Fibroblast of pulmonary artery (primary cell): ENCODE measurements around the gene CAMTA1.

Experiments
- DNase-seq: peaks from one replicate; pipeline ENCODE4 v3.0.0-alpha.2; 2010; ENCODE audit warnings: low read depth
- H3K4me3 ChIP-seq: replicated peaks from 2 replicates; pipeline ENCODE4 v1.5.1; 2011; ENCODE audit warnings: low read depth, mild to moderate bottlenecking, control low read depth, low read length, moderate library complexity
- TF ChIP-seq, protein P1 (sequence below): IDR thresholded peaks from 2 replicates; pipeline ENCODE4 v1.5.1; 2011; ENCODE audit warnings: mild to moderate bottlenecking, control low read depth, low read length, inconsistent platforms; ENCODE audit errors: missing control alignments

Gene CAMTA1

DNA sequence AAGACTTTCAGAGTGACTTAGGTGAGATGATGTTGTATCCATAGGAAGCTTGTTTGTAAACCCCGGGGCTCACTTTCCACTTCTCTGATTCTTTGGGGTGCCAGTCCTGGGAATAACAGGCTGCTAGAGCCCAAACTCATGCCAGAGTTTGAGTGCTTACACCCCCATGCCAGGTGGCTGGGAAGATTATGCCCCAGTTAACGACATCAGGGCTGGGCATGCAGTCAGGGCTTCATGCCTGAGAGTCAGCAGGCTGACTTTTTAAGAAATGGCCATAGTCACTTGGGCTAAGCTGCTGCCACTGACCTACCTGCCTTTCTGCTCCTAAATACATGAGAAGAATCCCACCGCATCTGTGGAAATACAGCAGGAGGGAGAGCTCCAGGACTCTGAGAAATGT is 560.3 kb downstream of the CAMTA1 start:
- H3K4me3 ChIP-seq = no peak overlapping the region
- TF ChIP-seq, protein P1, sequence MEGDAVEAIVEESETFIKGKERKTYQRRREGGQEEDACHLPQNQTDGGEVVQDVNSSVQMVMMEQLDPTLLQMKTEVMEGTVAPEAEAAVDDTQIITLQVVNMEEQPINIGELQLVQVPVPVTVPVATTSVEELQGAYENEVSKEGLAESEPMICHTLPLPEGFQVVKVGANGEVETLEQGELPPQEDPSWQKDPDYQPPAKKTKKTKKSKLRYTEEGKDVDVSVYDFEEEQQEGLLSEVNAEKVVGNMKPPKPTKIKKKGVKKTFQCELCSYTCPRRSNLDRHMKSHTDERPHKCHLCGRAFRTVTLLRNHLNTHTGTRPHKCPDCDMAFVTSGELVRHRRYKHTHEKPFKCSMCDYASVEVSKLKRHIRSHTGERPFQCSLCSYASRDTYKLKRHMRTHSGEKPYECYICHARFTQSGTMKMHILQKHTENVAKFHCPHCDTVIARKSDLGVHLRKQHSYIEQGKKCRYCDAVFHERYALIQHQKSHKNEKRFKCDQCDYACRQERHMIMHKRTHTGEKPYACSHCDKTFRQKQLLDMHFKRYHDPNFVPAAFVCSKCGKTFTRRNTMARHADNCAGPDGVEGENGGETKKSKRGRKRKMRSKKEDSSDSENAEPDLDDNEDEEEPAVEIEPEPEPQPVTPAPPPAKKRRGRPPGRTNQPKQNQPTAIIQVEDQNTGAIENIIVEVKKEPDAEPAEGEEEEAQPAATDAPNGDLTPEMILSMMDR = no peak
- DNase-seq = no peak

DNA sequence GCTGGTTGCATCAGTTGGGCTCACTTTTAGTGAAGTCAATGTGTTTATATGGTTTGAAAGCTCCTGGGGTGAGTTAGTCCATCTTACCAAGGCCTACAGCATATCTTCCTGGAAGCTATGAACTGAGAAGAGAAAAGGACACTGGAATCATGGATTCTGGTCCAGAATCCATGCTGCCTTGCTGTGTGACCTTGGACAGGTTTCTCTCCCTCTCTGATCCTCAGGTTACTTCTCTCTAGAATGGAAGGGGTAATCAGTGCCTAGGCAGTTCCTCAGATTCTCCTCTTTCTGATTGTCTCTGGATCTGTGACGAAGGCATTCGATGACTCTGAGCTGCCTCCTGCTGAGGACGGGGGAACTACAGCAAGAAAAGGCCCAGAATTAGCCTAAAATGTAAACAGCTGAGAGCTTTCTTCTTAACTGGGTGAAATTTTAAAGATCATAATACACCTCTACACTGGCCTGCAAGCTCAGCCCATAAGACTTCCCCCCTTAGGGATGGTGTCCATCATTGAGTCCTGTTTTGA is 560.9 kb downstream of the CAMTA1 start:
- no peak overlapping the region for H3K4me3 ChIP-seq
- TF ChIP-seq, protein P1 = no peak
- DNase-seq = no peak

DNA sequence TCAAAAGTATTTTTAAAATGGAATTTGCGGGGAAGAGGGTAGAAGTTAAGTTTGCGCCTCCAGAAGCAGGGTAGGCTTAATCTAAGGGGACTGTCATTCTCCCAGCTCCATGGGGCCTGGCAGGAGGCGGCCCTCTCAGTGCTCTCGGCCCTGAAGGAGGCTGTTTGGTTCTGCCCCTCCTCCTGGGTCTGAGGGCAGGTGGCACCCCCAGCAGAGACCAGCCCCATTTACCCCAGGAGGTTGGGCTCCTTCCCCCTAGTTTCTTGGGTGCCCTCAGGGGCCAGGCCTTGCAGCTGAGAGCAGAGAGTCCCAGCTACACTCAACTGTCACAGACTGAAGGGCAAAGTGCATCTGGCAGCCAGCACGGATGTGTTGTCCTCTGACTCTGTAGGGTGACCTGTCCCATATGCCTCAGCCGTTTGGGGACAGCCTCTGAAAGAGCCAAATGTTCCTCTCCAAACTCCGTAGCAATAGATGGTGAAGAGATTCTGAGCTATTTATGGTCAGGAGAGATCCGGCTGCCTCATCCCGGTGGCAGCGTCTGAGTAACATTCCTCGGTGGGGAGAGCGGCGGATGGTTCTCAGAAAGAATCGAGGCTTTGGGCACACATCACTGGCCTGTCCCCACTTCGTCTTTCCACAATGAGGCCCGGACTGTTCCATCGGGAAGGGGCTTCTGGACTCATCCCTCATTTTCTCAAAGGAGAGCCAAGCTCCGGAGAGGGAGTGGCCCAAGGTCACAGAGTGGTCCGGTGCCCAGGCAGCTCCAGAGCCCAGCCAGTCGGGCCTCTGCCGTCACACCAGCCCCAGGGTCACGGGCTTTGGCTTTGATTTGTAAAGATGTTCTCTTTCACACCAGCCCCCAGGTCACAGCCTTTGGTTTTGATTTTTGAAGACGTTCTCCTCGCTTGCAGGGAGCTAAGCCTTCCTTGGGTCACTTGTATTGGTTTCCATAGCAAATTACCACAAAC is 561.6 kb downstream of the CAMTA1 start:
- no peak for DNase-seq
- TF ChIP-seq, protein P1 = no peak
- no peak overlapping the region for H3K4me3 ChIP-seq

DNA sequence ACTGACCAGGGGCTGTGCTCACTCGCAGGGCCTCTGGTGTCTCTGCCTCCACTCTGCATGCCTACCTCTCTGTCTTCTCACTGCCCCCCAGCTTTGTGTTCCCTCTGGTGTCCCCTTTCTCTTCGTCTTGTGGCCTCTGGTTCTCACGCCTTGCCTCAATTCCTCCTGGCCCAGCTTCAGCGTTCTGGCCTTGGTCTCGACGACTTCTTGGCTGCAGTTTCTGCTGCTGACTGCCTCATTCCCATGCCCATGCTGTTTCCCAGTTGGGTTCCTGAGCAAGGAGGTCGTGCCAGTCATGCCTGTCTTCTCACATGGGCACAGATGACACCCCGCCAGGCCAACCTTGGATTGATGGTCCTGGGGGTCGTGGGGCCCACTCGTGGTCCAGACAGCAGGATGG is 562.8 kb downstream of the CAMTA1 start:
- TF ChIP-seq, protein P1 = no peak
- no peak for DNase-seq
- H3K4me3 ChIP-seq = no peak overlapping the region

DNA sequence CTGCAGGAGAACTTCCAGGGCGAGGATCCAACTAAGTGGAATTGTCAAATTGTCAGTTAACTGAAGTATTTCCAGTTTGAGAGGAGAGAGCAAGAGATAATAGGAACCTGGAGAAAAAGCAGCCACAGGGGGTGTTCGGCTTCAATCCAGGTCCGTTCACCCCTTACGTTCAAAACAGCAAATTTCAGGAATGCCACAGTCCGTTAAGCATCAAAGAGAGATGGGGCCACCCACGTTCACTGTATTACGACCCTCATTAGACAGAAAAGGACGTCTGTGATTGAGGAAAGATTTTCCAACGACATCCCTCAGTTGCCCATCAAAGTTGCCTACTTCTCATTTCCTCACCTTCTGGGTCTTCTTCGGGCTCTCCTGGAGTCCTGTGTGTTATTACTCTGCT is 563.3 kb downstream of the CAMTA1 start:
- TF ChIP-seq, protein P1 = no peak
- no peak overlapping the region for H3K4me3 ChIP-seq
- DNase-seq = no peak

DNA sequence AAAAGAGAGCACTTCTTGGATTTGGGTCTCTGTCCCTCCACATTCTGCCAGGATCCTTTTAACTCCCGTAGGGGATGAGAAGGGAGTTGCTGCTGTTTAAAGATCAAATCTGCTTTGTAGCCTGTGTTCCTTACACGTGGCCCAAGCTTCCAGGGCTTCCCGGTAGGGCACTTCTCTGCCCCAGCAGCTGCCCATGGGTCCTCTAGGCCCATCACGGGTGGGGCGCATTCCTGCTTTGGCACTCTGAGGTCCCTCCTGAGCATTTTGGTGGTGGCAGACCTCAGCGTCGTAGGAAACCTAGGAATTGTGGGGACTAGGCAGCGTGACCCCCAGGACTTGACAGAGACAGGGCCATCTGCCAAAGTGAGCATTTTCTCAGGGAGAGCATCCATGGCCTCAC is 565.5 kb downstream of the CAMTA1 start:
- no peak overlapping the region for H3K4me3 ChIP-seq
- DNase-seq = no peak
- TF ChIP-seq, protein P1 = no peak
